HG03442 (cell line): Measurements from ENCODE around the gene HS6ST3.

Experiments
- ATAC-seq: cut with Tn5 transposase; IDR thresholded peaks from one replicate; pipeline ENCODE4 v1.9.1; 2021; ENCODE audit warnings: mild to moderate bottlenecking, moderate library complexity; ENCODE audit not compliant: unreplicated experiment

HS6ST3 gene

GRCh38 chr13:96294930-96295881 lies 205.3 kb downstream of the HS6ST3 start:
- no peak for ATAC-seq

GRCh38 chr13:96297360-96297759 lies 207.5 kb downstream of the HS6ST3 start:
- ATAC-seq = no peak

- no peak for ATAC-seq
Observed at GRCh38 chr13:96299235-96299634, 209.3 kb downstream of the HS6ST3 start.

DNA sequence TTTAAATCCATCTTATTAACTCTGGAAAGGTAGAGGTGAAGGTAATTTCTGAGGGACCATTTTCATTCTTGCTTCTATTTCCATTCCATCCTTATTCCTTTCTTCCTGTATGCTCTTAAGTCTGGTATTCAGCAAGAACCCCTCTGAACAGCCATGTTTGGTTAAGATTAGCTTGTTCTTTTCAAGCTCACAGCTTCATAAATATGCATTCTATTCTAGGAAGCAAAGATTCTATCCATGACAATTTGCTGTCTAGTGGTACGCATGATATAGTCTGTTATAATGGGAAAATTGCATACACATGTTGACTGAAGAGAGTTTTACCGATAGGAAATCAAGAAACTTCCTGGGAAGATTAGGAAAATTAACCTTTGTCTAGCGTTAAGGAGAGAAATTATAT lies 218.7 kb downstream of the HS6ST3 start:
- ATAC-seq = no peak

DNA sequence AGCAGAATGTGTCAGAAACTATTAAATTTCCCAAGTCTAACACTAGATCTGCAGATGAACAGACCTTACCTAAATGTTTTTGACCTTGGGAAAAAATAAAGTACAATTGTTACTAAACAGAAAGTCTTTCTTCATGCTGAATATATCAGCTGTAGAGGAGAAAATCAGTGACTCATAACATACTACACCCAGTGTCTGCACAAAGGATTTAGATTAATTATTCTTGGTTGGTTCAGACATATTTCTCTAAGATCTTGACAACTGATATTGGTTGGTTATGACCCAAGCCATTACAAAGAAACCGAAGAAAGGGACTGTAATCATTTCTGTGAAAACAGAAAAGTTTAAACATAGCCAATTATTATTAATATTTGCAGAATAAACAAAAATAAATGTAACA lies 225.1 kb downstream of the HS6ST3 start:
- ATAC-seq = no peak

DNA sequence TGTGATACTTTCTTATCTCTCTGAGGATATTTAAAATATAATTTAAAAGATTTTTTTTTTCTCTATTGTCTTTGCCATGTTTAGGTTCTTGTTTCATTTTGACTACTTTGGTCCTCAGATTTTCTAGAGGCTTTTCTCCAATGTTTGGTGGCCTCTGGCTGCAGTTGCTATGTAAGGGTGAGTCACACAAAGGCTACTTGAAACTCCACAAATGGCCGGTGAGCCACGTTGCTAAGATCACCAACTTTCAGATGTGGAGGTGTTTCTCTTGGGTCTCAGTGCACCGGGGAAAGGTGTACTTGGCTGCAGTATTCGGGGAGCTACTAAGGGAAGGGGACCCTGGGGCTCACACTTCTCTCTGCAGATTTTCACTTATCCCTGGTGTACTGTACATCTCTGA lies 248.1 kb downstream of the HS6ST3 start:
- peak; percentile 70 for ATAC-seq

DNA sequence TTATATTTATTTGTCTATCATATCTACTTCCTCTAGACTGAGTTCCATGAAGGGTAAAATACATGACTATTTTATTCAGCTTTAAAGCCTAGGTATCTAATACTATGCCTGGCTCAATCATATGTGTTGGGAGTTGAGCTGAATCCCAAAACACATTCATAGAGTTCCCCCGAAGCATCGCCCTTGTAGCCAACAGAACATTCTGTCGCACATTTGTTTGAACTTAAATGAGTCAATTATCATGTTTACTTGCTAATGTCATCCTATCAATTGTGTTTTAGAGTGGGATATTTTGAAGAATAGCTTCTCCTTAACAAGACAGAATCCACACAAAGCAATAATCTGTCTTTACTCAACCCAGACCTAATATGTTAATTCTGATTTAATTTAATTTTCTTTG lies 252.4 kb downstream of the HS6ST3 start:
- ATAC-seq = no peak

GRCh38 chr13:96342852-96343465 lies 253.1 kb downstream of the HS6ST3 start:
- no peak for ATAC-seq

GRCh38 chr13:96346921-96347320 lies 257.0 kb downstream of the HS6ST3 start:
- ATAC-seq = no peak

GRCh38 chr13:96373597-96373996 lies 283.7 kb downstream of the HS6ST3 start:
- no peak for ATAC-seq

DNA sequence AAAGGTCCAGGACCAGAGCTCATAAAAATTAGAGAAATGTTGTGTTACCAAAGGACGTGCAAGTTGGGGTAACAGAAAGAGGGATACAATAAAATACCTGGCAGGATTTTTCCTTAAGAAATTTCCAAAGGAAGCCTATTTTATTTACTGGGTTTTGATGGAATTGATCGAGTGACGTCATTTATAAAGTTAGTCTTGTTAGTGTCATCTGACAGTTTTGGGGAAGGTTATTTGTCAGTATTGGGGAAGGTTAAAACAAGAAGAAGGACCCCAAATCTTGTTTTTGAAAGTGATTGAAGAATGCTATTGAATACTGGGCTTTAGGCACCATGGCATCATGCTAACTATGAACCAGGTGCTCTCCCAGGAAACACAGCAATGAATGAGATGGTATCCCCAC lies 287.9 kb downstream of the HS6ST3 start:
- no peak for ATAC-seq

GRCh38 chr13:96379967-96380366 lies 290.1 kb downstream of the HS6ST3 start:
- no peak for ATAC-seq

DNA sequence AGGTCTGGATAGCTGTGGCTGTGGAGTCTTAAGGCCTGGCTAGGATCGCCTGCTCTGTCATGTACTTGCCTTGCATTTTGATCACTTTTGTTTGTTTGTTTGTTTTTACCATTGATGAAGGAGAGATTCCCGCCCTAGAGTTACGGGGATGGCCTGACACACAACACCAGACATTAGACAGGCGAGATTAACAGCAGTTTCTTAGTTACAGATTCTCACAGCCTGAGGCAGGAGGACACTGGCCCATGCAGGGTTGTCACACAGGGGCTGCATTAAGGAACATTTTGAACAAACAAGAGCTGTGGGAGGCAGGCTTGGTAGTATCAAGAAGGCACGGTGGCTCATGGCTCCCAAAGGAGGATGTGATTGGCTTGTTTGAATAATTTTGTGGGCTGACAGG lies 291.8 kb downstream of the HS6ST3 start:
- no peak for ATAC-seq

DNA sequence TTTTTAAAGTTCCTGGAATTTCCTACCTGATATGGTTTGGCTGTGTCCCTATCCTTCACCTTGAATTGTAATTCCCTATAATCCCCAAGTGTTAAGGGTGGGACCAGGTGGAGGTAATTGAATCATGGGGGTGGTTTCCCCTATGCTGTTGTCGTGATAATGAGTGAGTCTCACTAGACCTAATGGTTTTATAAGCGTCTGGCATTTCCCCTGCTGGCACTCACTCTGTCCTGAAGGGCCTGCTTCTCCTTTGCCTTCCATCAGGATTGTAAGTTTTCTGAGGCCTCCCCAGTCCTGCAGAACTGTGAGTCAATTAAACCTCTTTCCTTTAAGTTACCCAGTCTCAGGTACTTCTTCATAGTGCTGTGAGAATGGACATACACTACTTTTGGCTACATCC lies 298.7 kb downstream of the HS6ST3 start:
- ATAC-seq = no peak

- ATAC-seq = no peak
Observed at GRCh38 chr13:96391606-96392005, 301.7 kb downstream of the HS6ST3 start.

GRCh38 chr13:96397807-96398206 lies 307.9 kb downstream of the HS6ST3 start:
- ATAC-seq = no peak

DNA sequence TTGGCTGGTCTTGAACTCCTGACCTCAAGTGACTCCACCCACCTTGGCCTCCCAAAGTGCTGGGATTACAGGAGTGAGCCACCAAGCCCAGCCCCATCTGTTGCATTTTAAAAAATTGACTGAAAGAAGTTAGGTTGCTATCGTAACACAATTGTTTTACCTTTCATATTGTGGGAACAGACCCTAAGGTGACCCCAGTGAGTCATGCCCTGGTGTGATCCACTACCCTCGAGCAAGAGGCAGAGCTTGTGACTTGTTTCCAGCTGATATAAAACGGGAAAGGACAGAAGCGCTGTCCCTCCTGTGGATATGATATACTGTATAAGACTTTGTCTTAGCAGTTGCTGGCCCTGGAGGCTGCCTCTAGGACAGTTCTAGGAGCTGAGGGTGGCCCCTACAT lies 308.6 kb downstream of the HS6ST3 start:
- no peak for ATAC-seq

DNA sequence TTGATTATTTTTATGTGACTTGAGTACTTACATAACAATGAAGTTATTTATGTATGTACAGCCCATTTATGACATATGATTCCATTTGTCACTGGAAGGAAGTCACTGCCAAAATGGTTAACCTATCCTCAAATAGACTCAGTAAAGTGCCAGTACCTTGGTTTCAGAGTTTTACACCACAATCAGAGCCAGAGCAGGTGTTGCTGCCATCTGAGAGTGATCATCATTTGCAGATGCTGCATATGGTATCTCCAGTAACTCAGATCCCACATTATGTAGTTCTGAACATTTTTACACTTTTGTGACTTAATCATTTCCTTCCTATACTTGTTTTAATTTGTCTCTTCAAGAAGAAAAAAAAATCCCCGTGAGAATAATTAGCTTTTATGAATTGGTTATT lies 313.3 kb downstream of the HS6ST3 start:
- ATAC-seq = no peak

- no peak for ATAC-seq
Observed at GRCh38 chr13:96403651-96404050, 313.7 kb downstream of the HS6ST3 start.

DNA sequence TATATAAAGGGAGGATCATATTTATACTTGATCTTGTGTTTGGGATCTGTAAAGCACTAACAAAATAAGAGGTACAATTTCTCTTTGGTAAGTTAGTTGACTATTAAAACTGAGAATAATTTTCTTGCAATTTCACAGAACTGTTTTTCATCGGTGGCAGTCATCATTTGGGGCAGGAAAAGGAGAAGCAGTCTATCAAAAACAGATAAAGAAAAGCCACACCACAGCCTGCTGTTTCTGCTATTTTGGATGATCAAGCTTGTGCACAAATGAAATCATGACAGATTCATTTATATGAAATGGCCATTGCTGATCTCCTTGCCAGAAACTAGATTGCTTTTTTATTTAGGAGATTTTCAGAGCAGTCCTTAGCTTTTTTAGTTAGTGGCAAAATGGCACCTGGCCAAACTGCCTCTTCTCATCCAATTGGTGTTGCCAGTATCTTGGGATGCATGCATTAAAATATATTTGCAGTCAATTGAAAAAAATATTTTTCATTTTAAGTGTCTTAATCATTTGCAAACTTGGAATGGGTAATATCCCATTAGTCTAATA lies 326.0 kb downstream of the HS6ST3 start:
- ATAC-seq = no peak

DNA sequence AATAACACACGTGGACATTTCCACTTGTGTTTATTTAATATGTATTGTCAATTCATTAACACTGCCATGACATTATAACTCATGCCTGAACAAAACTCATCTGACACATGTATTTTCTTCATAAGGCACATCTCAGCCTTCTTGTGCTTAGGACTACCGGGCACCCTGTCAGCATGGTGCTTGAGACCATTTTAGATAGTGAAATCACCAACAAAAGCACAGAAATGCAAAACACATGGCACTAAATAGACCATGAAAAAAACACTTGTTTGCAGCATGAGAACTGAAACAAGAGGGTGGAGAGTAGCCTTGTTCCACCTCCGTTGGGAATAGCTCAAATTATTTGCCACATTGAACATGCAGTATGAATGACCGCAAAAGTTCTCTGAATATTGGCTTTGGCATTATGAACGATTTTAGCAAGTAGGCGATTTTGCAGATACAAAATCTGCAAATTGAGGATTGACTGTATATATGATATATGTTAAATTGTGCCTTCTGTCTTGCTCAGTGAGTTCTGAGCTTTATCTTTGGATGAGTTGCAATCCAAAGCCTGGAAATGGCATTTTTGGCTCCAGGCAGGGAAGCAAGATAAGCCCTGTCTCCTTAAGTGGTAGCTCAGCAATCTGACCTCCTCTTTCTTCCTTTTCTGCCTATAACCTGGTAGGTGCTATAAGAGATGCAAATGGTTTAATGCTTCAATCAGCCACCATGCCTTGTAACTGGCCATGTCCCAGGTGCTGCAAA lies 328.2 kb downstream of the HS6ST3 start:
- no peak for ATAC-seq
